ENCODE data around the gene RAP1GAP2.

- TF ChIP-seq REST (IDR thresholded peaks at IDR 0.05; ENCODE audit: low read depth, low read length) (no peak), CTCF (IDR thresholded peaks at IDR 0.05) (no peak), GABPA (IDR thresholded peaks at IDR 0.05; ENCODE audit: low read depth) (no peak), MXI1 (IDR thresholded peaks at IDR 0.05; ENCODE audit: low read depth, low read length) (no peak), TAF1 (IDR thresholded peaks at IDR 0.05; ENCODE audit: borderline replicate concordance, low read depth, low read length) (no peak), EP300 (IDR thresholded peaks at IDR 0.05; ENCODE audit: borderline replicate concordance in 1 of 2, low read depth in 1 of 2, low read length in 1 of 2) (peak in 1 of 2 experiments; percentile 53; a peak in 1 of 4 replicates), NRF1 (IDR thresholded peaks at IDR 0.05; ENCODE audit: low read depth, low read length) (no peak)
Observed at GRCh38 chr17:2885733-2886132, 89.5 kb downstream of the RAP1GAP2 start.

All from SK-N-SH (cell line).